HG03196 (cell line): ENCODE data around the gene RGS14.
"Not testable (repeated sequence)": the region's sequence is repeated elsewhere in the genome, so short reads cannot be mapped to it uniquely, and the experiment has no call there.

Experiments
- ATAC-seq: cut with Tn5 transposase; IDR thresholded peaks from one replicate; pipeline ENCODE4 v1.9.1; 2021; ENCODE audit not compliant: unreplicated experiment

RGS14 gene

DNA sequence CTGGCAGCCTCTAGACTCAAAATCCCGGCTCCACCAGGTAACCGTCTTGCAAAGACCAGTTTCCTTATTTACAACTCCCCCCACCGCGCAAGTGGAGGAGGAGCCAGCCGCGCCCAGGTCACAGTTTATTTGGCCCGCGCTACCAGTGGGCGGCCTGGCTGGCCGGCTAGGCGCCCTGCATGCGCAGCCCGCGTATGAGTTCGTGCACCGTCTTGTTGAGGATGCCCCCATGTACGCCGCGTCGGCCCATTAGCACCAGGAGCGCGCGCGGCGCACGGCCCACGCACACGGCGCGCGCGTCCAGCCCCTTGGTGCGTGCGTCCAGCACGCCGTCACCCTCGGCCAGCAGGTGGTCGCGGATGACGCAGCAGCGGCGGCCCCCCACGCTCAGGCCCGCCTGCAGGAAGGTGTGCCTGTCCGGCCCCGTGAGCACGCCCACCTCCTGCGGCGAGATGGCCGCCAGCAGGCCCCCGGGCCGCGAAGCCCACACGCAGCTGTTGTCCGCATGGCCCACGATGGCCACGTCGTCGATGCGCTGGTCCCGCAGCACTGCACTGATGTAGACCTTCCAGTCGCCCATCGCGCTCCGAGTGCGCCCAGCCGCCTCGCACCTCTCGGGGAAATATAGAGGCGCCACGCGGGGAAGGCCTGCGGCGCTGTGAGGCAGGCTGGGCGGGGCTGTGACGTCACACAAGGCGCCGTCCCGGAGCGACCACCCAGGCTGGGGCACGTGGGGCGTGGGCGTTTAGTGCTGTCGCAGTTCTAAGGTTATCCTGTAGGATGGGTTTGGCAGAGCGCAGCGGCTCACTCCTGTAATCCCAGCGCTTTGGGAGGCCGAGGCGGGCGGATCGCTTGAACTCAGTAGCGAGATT lies 42.5 kb downstream of the RGS14 start, which contains the start of gene PFN3:
Gene PFN3, minus strand, starts transcription at position 665 of the 872 bp plus-strand sequence. Its CDS starts 85 bp downstream, at position 580.
- no peak for ATAC-seq

DNA sequence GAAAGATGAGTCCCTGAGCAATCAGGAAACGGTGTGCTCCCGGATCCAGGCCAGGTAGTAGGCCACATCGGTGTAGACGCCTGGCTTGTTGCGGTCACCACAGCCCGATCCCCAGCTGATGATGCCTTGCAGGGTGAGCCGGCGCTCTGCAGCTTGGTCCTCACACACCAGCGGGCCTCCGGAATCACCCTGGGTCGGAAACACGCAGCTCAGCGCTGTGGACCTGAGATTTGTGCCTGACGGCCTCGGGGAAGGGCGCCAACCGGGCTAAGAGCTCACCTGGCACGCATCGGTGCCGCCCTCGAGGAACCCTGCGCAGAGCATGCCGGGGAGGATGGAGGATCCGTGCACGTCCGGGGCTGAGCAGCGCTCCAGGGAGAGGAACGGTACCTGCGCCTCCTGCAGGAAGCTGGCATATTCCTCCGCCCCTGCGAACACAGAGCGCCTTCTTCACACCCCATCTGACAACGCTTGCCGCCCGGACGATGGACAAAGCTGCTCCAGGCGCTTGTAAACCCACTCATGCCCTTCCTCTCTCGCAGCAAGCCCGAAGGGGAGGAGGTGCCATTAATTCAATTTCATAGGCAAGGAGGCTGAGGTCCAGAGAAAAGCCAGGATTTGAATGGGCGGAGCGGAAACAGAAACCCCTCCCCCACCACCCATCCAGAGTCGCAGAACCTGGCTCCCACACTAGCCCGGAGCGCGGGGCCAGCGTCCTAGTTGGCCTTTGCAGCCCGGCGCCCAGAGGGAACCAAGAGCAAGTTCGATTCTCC lies 44.7 kb downstream of the RGS14 start:
- no peak for ATAC-seq

DNA sequence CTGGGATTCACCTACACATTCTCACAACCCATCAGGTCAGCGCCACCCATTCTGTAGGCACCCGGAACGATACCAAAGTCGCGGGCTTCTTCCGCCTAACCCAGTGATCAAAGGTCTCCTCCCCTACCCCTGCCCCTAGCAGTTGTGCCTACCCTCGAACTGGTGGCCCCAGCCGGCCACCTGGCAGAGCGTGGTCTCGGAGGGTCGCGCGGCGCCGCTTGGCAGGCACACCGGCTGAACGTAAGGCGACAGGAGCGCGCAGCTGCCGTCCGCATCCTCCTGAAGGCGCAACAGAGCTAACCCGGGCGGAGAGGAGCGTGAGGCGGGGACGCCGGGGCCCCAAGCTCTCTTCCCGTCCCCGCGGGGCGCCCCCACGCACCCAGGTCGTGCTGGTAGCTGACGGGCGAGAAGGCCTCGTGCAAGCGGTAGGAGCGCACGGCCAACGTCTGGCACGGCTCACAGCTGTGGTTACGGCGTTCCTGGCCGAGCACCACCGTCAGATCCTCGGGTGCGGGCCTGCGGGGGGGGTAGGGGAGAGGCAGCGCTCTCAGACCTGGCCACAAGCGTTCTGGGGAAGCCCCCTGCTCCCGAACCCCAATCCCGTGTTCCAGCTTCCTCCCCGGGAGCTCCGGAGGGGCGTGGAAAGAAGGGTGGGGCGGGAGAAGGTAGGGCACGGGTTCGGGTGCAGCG lies 45.5 kb downstream of the RGS14 start:
- peak; percentile 30 for ATAC-seq

DNA sequence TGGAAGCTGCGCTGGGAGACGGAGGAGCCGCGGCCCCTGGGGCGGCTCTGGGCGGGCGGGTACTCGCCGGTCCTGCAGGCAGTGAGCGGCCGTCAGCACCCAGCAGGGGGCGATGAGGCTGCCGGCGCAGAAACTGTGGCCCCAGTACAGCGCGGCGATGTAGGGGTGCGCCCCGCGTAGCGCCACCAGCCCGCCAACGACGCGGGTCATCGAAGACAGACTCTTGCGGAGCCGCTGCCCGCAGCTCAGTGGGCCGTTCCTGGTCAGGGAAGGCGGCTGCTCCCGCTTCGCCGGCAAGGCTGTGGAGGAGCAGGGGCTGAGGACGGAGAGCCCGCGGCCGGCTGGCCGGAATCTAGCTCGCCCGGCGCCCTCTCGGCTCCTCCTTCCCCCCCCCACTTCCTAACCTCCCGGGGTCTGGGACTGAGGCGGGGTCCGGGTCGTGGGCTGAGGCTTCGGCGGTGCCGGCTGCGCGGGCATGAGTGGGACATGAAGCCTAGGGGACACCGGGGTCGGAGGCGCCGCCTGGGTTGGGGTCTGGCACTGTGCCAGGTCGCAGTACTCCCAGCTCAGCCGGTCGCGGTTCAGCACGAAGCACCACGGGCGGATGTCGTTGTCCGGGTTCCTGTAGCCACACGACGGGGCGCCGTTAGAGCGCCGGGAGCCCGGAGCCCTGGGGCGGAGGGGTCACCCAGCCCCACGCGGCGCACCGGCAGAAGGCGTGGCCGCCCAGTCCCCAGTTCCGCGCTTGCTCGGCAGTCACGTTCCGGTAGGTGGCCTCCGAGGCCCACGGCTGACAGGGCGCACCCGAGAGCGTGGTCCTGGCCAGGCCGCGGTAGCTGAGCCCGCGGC lies 46.3 kb downstream of the RGS14 start:
- peak; percentile 72 for ATAC-seq

DNA sequence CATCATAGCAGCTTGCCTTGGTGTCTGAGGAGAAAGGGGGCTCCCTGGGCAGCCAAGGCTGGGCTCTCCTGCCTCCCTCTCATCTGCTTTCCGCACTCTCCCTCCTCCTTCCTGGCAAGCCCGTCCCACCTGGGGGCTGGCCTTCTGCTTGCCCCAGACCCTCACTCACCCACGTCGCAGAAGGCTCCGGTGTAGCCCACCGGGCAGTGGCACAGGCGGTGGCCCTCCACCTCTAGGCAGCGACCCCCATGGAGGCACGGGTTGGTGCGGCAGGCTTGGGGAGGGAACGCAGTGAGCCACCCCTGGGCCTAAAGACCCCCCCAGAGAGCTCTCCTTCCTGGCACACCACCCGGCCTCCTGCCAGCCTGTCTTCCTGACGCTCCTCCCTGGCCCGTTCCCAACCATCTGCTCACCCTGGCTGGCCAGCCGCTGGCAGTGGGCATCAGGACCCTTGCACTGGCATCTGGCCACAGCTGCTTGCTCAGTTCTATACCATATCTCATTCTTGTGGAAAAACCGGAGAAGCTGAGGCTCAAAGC lies 47.0 kb downstream of the RGS14 start:
- ATAC-seq = no peak

DNA sequence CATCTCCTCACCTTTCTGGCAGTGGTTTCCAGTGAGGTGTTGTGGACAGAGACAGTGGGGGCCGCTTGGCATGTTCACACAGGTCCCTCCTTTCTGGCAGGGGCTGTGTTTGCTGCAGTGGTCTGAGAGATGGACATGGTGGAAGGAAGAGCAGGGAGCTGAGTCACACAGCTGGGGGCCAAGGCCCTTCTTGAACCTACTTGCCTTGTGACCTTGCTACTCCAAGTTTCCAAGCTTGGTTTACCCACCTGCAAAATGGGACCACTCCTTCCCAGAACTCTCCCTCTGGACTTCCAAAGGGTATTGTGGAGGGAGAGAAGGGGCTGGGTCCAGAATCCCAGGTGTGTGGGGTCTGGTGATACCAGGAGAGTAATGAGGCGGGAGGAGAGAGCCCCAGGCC lies 47.6 kb downstream of the RGS14 start:
- no peak for ATAC-seq

DNA sequence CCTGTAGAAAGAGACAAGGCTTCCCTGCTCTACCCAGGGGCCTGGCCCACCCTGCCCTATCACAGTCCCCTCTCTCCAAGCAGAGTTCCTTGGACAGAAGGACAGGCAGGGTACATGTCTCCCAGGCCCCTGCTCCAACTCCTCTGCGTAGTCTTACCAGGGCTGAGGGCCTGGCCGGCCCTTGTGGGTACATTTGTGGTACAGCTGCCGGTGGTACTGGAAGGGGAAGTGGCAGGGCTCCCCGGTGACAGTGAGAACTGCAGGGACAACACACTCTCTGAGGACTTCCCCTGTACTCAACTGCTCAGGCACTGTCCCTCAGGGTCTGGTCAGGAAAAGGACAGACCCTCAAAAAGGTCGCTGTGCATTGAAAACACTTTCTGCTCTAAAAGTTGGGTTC lies 48.1 kb downstream of the RGS14 start:
- ATAC-seq = no peak

DNA sequence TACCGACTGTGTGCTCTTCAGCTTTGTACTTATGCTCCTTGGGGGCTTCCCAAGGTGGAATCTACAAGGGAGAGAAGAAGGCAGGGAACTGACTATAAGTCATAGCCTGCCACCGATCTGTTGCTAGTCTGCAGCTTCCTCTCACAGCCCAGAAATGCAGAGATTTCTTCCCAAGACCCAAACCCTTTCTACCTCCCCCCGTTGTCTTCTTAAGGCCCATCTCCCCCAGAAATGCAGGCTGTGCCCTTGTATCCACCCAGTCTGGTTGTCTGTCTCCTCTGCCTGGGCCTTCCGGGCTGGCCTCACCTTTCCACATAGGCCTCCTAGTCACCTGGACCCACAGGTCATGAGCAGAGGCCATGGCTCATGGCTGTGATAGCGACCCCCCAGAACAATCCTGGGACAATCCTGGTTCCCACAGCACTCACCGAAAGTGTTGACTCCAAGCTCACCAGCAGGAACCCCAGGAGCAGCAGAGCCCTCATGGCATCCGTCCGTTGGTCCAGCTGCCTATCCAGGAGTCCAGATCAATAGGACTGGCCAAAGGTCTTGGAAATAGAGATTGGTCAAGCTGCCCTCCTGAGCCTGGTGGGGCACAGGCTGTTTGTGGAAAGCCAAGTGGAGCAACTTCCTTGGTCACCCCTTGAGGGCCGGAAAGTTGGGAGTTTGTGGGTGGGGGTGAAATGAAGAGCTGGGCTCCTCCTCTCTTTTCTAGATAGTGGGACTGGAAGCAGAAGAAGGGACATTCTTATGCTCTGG lies 51.5 kb downstream of the RGS14 start, which contains the start of gene F12:
Gene F12, minus strand, starts transcription at position 522 of the 759 bp plus-strand sequence. Its CDS starts 37 bp downstream, at position 485.
- no peak for ATAC-seq

DNA sequence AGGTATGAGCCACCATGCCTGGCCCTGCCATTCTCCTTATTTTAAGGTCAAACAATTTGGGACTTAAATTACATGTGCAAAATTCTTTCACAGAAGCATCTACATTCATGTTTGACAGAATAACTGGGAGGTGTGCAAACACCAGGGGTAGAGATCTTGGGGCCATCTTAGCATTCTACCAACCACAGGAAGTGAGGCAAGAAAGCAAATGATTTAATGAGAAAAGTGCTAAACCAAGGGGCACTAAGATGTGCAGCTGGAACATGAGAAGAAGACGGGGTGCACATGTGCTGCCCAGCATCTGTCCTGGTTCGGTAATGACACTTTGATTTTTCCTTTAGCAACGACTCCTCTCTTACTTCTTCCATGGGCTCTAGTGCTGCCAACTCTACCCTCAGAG lies 52.9 kb downstream of the RGS14 start:
- ATAC-seq = no peak

DNA sequence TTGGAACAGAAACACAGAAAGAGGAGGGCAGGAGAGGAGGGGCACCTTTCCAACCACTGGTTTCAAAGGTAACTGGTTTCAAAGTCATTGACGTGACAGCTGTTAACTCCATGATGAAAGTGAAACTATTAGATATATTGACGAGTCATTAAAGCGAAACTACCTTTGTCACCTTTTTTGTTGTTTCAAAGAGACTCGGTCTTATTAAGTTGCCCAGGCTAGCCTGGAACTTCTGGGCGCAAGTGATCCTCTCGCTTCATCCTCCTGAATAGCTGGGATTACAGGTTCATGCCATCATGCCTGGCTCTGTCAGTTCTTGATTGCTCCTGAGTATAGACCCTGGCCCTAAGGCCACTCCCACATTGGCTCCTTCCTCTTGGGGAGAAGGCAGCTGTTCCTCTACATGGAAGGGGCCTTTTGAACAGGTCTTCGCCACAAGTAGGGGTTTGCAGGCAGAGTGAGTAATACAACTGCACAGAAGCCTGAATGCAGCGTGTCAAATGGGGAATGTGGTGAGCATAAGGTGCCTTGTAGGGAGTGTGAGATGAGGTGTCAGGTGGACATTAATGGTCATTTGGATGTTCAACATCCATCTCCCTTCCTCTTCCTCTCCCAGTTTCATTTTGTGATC lies 55.0 kb downstream of the RGS14 start:
- peak; percentile 69 for ATAC-seq

DNA sequence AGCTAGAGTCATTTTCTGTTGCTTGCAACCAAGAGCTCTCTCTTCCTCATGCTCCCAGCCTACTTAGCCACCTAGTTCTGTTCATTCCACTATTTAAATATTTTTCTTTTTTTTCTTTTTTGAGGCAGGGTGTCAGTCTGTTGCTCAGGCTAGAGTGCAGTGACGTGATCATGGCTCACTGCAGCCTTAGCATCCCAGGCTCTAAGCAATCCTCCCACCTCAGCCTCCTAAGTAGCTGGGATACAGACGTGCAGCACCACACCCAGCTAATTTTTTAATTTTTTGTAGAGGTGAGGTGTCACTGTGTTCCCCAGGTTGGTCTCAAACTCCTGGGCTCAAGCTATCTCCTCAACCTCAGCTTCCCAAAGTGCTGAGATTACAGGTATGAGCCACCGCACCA lies 56.8 kb downstream of the RGS14 start:
- ATAC-seq = no peak

DNA sequence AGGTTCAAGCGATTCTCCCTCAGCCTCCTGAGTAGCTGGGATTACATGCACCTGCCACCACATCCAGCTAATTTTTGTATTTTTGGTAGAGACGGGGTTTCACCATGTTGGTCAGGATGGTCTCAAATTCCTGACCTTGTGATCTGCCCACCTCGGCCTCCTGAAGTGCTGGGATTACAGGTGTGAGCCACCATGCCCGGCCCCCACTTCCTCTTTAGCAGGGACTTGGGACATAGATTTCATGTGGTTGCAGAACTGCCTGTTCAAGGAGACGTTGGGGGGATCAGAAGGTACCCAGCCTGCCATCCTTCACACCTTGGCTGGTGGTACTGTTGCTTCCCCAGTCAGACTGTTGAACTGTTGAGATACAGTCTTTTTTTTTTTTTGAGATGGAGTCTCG lies 59.4 kb downstream of the RGS14 start:
- not testable (repeated sequence) for ATAC-seq

DNA sequence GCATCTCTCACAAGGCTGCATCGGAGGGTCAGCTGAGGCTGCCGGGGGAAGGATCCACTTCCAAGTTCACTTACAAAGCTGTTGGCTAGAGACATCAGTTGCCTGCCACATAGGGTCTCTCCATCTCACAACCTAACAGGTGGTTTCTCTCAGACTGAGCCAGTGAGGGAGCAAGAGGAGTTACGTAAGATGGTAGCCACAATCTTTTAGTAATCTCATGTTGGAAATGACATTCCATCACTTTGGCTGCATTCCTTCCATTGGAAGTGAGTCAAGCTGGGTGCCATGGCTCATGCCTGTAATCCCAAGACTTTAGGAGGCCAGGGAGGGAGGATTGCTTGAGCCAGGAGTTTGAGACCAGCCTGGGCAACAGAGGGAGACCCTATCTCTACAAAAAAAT lies 61.3 kb downstream of the RGS14 start:
- ATAC-seq = no peak

DNA sequence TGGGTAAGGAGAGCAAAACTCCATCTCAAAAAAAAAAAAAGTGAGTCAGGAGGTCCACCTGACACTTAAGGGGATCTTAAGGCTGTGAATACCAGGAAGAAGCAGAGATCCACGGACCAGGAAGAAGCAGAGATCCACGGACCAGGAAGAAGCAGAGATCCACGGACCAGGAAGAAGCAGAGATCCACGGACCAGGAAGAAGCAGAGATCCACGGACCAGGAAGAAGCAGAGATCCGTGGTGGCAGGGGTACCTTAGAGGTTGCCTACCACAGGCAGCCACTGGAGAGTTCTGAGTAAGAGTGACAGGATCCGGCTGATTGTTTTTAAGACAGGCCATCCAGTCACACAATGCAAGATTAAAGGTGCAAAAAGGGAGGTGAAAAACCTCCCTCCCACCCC lies 62.7 kb downstream of the RGS14 start:
- ATAC-seq = not testable (repeated sequence)

DNA sequence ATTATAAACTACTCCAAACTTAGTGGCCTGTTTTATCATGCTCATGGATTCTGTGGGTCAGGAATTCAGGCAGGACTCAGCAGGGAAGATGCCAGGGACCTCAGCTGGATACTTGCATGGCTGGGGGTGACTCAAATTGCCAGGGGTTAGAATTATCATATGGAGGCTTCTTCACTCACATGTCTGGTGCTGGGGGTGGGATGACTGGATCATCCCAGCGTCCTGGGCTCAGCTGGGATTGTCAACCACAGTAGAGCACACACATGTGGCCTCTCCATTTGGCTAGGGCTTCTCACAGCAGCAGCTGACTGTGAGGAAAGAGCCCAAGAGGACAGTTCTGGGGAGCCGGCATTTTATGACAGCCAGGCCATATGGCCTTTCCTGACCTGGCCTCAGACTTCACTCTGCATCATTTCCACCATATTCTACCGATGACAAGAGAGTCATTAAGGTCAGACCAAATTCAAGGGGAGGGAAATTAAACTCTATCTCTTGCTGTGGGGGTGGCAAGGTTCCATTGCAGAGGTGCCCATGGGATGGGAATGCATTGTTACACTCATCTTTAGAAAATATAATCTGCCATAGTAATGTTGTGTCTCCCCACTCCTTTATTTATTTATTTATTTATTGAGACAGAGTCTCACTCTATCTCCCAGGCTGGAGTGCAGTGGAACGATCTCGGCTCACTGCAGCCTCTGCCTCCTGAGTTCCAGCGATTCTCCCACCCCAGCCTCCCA lies 63.5 kb downstream of the RGS14 start:
- ATAC-seq = no peak
